ENCODE results near the gene TMPRSS13. TPM values are rescaled to one million over a fixed set of nuclear protein-coding genes. Genes with fewer than 3 reads are reported as not detected.
A peak's percentile ranks its signal among the peaks of the same experiment; 100 is the strongest.

The TMPRSS13 gene
- total and polyA plus RNA-seq, 9 of the 15 experiments (the other 6 are each of a cell fraction or from before 2014, with no cell fraction given), result 0.11 to 0.29 (median 0.15) TPM

- TF ChIP-seq TFAP4 (CRISPR knock-in tag; IDR thresholded peaks at IDR 0.05; ENCODE audit: borderline replicate concordance) (peak; percentile 76), RHOXF2B (CRISPR knock-in tag; conservative IDR thresholded peaks at IDR 0.05) (no peak), TEAD4 (IDR thresholded peaks at IDR 0.05; ENCODE audit: low read length) (peak; percentile 24; the same call in 1 of the 2 replicates), TEAD4 (CRISPR knock-in tag; IDR thresholded peaks at IDR 0.05; ENCODE audit: borderline replicate concordance) (no peak), STAT5A (IDR thresholded peaks at IDR 0.05; ENCODE audit: borderline replicate concordance, low read length) (no peak), KDM1A (IDR thresholded peaks at IDR 0.05) (no peak), HNRNPLL (IDR thresholded peaks at IDR 0.05; ENCODE audit: low read depth, low read length, poor library complexity, severe bottlenecking) (no peak), NCOA6 (IDR thresholded peaks at IDR 0.05) (no peak), TBL1XR1 (IDR thresholded peaks at IDR 0.05; ENCODE audit: low read length in 2 of 2) (0 out of 4 replicates have a peak, but pooled peaks of 1 of the 2 experiments have one; percentile 42), NUFIP1 (IDR thresholded peaks at IDR 0.05; ENCODE audit: partially characterized antibody) (no peak), MCM5 (IDR thresholded peaks at IDR 0.05; ENCODE audit: low read depth) (no peak), SRSF1 (IDR thresholded peaks at IDR 0.05; ENCODE audit: low read depth, low read length) (no peak), ZBTB43 (CRISPR knock-in tag; IDR thresholded peaks at IDR 0.05) (no peak), CREB1 (IDR thresholded peaks at IDR 0.05) (no peak), CREB1 (CRISPR knock-in tag; IDR thresholded peaks at IDR 0.05) (no peak), BRD9 (IDR thresholded peaks at IDR 0.05; ENCODE audit: low read depth, partially characterized antibody) (no peak), PURB (CRISPR knock-in tag; IDR thresholded peaks at IDR 0.05; ENCODE audit: low read depth) (no peak), CCAR2 (IDR thresholded peaks at IDR 0.05; ENCODE audit: low read depth, low read length) (no peak), JUND (IDR thresholded peaks at IDR 0.05; ENCODE audit: borderline replicate concordance, low read depth, low read length) (peak; percentile 33; the same call in 1 of the 2 replicates), JUND (tag; IDR thresholded peaks at IDR 0.05; ENCODE audit: borderline replicate concordance, low read depth, low read length) (no peak; the same call in 2 of the 3 replicates)
- TF ChIP-seq, protein P1, sequence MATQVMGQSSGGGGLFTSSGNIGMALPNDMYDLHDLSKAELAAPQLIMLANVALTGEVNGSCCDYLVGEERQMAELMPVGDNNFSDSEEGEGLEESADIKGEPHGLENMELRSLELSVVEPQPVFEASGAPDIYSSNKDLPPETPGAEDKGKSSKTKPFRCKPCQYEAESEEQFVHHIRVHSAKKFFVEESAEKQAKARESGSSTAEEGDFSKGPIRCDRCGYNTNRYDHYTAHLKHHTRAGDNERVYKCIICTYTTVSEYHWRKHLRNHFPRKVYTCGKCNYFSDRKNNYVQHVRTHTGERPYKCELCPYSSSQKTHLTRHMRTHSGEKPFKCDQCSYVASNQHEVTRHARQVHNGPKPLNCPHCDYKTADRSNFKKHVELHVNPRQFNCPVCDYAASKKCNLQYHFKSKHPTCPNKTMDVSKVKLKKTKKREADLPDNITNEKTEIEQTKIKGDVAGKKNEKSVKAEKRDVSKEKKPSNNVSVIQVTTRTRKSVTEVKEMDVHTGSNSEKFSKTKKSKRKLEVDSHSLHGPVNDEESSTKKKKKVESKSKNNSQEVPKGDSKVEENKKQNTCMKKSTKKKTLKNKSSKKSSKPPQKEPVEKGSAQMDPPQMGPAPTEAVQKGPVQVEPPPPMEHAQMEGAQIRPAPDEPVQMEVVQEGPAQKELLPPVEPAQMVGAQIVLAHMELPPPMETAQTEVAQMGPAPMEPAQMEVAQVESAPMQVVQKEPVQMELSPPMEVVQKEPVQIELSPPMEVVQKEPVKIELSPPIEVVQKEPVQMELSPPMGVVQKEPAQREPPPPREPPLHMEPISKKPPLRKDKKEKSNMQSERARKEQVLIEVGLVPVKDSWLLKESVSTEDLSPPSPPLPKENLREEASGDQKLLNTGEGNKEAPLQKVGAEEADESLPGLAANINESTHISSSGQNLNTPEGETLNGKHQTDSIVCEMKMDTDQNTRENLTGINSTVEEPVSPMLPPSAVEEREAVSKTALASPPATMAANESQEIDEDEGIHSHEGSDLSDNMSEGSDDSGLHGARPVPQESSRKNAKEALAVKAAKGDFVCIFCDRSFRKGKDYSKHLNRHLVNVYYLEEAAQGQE (IDR thresholded peaks at IDR 0.05; ENCODE audit: borderline replicate concordance), result peak; percentile 69; the same call in 1 of the 2 replicates
- TF ChIP-seq, protein P1 (CRISPR knock-in tag; IDR thresholded peaks at IDR 0.05; ENCODE audit: low read depth), result no peak
Measured at GRCh38 chr11:117950301-117950700, 21.1 kb upstream of the TMPRSS13 start (continued).

Data from K562 (cell line).